ENCODE data around the gene ERRFI1. TPM values are rescaled to one million over a fixed set of nuclear protein-coding genes. Genes with fewer than 3 reads are reported as not detected.
"Not testable (repeated sequence)": the region's sequence is repeated elsewhere in the genome, so short reads cannot be mapped to it uniquely, and the experiment has no call there.

The ERRFI1 gene, protein sequence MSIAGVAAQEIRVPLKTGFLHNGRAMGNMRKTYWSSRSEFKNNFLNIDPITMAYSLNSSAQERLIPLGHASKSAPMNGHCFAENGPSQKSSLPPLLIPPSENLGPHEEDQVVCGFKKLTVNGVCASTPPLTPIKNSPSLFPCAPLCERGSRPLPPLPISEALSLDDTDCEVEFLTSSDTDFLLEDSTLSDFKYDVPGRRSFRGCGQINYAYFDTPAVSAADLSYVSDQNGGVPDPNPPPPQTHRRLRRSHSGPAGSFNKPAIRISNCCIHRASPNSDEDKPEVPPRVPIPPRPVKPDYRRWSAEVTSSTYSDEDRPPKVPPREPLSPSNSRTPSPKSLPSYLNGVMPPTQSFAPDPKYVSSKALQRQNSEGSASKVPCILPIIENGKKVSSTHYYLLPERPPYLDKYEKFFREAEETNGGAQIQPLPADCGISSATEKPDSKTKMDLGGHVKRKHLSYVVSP
- total RNA-seq = 1.6 and 3.2 TPM in 2 replicates

DNA sequence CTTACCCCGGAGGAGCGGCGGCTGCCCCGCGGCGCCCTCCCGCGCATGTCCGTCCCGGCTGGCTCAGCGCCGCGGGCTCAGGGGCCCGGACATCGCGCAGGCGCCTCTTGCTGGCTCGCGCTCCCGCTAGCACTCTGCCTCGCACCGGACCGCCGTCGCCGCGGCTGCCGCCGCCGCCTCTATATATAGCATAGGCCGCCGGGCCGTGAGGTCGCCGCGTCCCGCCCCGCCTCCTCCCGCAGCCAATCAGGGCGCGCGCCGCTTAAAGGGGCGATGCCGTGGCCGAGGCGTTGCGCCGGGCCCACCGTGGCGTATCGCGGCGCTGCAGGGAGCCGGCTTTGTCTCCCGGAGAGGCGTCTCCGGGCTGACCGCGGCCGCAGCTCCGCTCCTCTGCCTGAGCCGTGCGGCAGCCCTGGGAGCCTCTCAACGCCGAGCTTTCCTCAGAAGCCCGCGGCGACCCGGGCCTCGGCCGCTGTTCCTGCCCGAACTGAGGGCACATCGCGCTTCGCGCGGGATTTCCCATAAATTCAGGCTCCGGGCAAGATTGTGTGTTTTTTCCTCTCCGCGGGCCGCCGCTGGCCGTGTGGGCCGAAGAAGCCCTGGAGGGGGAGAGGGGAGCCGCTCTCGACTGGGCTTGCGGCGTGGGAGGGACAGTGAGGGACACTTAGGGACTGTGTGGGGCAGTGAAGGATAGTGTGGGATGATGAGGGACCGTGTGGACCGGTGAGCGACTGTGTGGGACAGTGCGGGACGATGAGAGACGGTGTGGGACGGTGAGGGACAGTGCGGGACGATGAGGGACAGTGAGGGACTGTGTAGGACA is at the start of gene ERRFI1:
TSS of gene ERRFI1 (minus strand) at position 157 of the 823 bp plus-strand sequence. CDS start 10,690 bp downstream, outside the sequence.
- H3K4me1 Mint-ChIP-seq (ENCODE audit: low read depth) = peaks cover 12% of the 10 kb centered on the region
- H3K9me3 Mint-ChIP-seq = no peaks in the 10 kb centered on the region
- peaks cover 5% of the 10 kb centered on the region for H3K36me3 Mint-ChIP-seq (ENCODE audit: low read depth)
- peaks cover 52% of the 10 kb centered on the region for H3K27me3 Mint-ChIP-seq (ENCODE audit: insufficient read depth)
- H3K4me3 Mint-ChIP-seq = peak within 1 kb of the TSS; percentile 84
- H3K27ac Mint-ChIP-seq = peak within 1 kb of the TSS; percentile 32
- intact Hi-C loops (cut with micrococcal nuclease) = loop anchor here (1.0 kb wide), 3 partner anchors 71 to 291 kb away; no protein-coding TSS in a partner anchor
- peak; percentile 83 for DNase-seq (ENCODE audit: low spot score)

- Mint-ChIP-seq H3K9me3 (no peaks in the 10 kb centered on the region), H3K4me3 (no peak overlapping the region), H3K27me3 (ENCODE audit: insufficient read depth) (peaks cover 18% of the 10 kb centered on the region), H3K27ac (no peak overlapping the region), H3K36me3 (ENCODE audit: low read depth) (no peaks in the 10 kb centered on the region), H3K4me1 (ENCODE audit: low read depth) (no peaks in the 10 kb centered on the region)
- intact Hi-C loops (cut with micrococcal nuclease) = no loop called here
- no peak for DNase-seq (ENCODE audit: low spot score)
Observed at GRCh38 chr1:8075511-8076051, 49.5 kb upstream of the ERRFI1 start.

- Mint-ChIP-seq H3K4me3 (no peak overlapping the region), H3K27me3 (ENCODE audit: insufficient read depth) (peaks cover 13% of the 10 kb centered on the region), H3K36me3 (ENCODE audit: low read depth) (no peaks in the 10 kb centered on the region), H3K9me3 (no peaks in the 10 kb centered on the region), H3K4me1 (ENCODE audit: low read depth) (no peaks in the 10 kb centered on the region), H3K27ac (no peak overlapping the region)
- no peak for DNase-seq (ENCODE audit: low spot score)
- intact Hi-C loops (cut with micrococcal nuclease) = no loop called here
Observed at GRCh38 chr1:8073112-8073855, 47.2 kb upstream of the ERRFI1 start.

- H3K27me3 Mint-ChIP-seq (ENCODE audit: insufficient read depth) = peaks cover 15% of the 10 kb centered on the region
- no peak for DNase-seq (ENCODE audit: low spot score)
- H3K4me3 Mint-ChIP-seq = no peak overlapping the region
- intact Hi-C loops (cut with micrococcal nuclease) = no loop called here
- H3K36me3 Mint-ChIP-seq (ENCODE audit: low read depth) = no peaks in the 10 kb centered on the region
- H3K27ac Mint-ChIP-seq = no peak overlapping the region
- H3K4me1 Mint-ChIP-seq (ENCODE audit: low read depth) = no peaks in the 10 kb centered on the region
- no peaks in the 10 kb centered on the region for H3K9me3 Mint-ChIP-seq
Observed at GRCh38 chr1:8070381-8070811, 44.3 kb upstream of the ERRFI1 start.

DNA sequence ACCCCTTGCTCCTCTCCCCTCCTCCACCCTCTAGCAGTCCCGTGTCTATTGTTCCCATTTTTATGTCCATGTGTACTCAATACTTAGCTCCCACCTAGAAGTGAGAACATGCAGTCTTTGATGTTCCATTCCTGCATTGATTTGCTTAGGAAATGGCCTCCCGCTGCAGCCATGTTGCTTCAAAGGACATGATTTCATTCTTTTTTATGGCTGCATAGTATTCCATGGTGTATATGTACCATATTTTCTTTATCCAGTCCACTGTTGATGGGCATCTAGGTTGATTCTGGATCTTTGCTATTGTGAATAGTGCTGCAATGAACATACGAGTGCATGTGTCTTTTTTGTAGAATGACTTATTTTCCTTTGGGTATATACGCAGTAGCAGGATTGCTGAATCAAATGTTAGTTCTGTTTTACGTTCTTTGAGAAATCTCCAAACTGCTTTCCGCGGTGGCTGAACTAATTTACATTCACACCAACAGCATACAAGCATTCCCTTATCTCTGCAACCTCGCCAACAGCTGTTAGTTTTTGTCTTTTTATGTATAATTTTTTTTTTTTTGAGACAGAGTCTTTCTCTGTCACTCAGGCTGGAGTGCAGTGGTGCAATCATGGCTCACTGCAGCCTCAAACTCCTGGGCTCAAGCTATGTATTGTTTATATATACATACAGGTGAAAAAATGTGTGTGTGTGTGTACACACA is 43.7 kb upstream of the ERRFI1 start:
- H3K27me3 Mint-ChIP-seq (ENCODE audit: insufficient read depth) = peaks cover 17% of the 10 kb centered on the region
- H3K36me3 Mint-ChIP-seq (ENCODE audit: low read depth); H3K4me1 Mint-ChIP-seq (ENCODE audit: low read depth); H3K4me3 Mint-ChIP-seq; intact Hi-C loops (cut with micrococcal nuclease); DNase-seq (ENCODE audit: low spot score); H3K9me3 Mint-ChIP-seq; H3K27ac Mint-ChIP-seq: not testable (repeated sequence)

DNA sequence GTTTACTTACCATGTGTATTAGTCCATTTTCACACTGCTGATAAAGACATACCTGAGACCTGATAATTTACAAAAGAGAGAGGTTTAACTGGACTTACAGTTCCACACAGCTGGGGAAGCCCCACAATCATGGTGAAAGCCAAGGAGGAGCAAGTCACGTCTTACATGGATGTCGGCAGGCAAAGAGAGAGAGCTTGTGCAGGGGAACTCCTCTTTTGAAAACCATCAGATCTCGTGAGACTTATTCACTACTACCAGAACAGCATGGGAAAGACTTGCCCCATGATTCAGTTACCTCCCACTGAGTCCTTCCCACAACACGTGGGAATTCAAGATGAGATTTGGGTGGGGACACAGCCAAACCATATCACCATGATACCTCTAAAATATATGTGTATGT is 39.3 kb upstream of the ERRFI1 start:
- H3K9me3 Mint-ChIP-seq = no peaks in the 10 kb centered on the region
- no peak overlapping the region for H3K4me3 Mint-ChIP-seq
- H3K36me3 Mint-ChIP-seq (ENCODE audit: low read depth) = no peaks in the 10 kb centered on the region
- DNase-seq (ENCODE audit: low spot score) = no peak
- H3K27me3 Mint-ChIP-seq (ENCODE audit: insufficient read depth) = peaks cover 16% of the 10 kb centered on the region
- no peaks in the 10 kb centered on the region for H3K4me1 Mint-ChIP-seq (ENCODE audit: low read depth)
- no peak overlapping the region for H3K27ac Mint-ChIP-seq
- intact Hi-C loops (cut with micrococcal nuclease) = no loop called here

DNA sequence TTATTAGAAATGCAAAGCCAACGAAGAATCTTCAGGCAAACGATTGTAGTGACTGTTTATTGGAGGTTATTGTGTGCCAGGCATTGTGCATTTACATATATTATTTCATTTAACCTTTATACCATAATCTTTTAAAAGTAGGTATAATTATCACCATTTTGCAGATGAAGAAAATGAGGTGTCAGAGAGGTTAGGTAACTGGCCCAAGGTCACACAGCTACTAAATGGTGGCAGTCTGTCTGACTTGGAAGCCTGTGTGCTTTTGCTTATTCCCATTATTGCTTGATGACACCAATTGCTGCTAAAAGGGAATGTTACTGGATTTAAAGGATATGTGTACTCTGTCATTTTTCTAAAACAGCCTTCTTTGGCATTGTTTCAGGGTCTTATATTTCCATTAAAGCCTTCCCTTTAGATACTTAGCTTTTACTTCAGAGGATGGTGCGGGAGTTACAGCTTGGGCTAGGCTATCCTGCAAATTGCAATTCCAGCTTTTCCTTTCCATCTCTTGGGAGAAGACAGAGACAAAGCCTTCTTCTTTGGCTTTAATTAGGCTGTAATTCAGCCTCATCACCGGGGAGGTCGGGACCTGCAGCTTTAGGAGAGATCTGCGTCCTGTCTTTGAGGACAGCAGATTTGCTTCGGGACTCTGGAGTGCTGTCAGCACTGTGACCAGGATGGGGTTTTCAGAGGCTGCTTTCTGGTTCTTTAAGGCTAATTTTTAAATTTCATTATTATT is 37.4 kb upstream of the ERRFI1 start:
- H3K4me3 Mint-ChIP-seq = no peak overlapping the region
- DNase-seq (ENCODE audit: low spot score) = no peak
- peaks cover 19% of the 10 kb centered on the region for H3K27me3 Mint-ChIP-seq (ENCODE audit: insufficient read depth)
- H3K36me3 Mint-ChIP-seq (ENCODE audit: low read depth) = no peaks in the 10 kb centered on the region
- no peak overlapping the region for H3K27ac Mint-ChIP-seq
- no peaks in the 10 kb centered on the region for H3K4me1 Mint-ChIP-seq (ENCODE audit: low read depth)
- no peaks in the 10 kb centered on the region for H3K9me3 Mint-ChIP-seq
- intact Hi-C loops (cut with micrococcal nuclease) = no loop called here

DNA sequence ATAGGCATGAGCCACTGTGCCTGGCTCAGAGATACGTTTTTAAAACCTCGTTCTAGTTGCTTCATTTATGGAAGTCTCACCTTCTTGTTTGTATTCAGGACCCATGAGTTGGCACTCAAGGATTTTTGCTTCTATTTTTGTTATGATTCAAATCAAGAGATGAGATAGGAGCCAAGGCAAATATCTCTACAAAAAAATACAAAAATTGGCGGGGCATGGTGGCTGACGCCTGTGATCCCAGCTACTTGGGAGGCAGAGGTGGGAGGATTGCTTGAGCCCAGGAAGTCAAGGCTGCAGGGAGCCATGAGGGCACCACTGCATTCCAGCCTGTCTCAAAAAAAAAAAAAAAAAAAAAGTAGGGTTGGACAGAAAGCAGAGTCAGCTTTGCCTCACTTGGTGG is 36.8 kb upstream of the ERRFI1 start:
- H3K9me3 Mint-ChIP-seq = no peaks in the 10 kb centered on the region
- no peak overlapping the region for H3K27ac Mint-ChIP-seq
- H3K36me3 Mint-ChIP-seq (ENCODE audit: low read depth) = no peaks in the 10 kb centered on the region
- DNase-seq (ENCODE audit: low spot score) = no peak
- peaks cover 21% of the 10 kb centered on the region for H3K27me3 Mint-ChIP-seq (ENCODE audit: insufficient read depth)
- intact Hi-C loops (cut with micrococcal nuclease) = no loop called here
- H3K4me1 Mint-ChIP-seq (ENCODE audit: low read depth) = no peaks in the 10 kb centered on the region
- H3K4me3 Mint-ChIP-seq = no peak overlapping the region

DNA sequence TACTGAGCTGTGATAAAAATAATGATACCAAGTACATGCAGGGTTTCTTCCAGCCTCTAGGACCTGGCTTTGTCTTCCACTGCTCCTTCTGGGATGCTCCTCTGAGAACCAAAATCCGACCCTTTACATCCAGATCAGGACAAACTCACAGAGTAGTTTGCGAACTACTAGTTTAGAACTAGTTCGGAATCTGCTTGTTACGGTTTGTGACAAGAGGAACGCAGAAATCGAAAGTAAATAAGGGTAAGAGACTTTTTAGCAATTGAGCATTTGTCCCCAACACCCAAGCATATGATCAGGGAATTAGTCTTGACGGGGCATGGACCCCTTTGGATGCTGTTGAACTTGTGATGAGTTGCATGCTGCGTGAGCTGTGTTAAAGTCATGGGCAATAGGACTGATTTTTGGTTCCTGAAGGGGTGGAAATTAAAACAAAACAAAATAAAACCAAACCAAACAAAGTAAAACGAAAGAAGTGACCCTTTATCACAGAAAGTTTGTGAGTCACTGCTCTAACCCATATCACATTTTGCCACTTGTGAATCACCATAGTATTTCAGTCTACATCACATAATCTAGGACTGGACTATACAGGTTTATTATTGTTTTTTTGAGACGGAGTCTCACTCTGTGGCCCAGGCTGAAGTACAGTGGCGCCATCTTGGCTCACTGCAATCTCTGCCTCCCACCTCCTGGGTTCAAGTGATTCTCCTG is 35.7 kb upstream of the ERRFI1 start:
- DNase-seq (ENCODE audit: low spot score) = no peak
- no peak overlapping the region for H3K27ac Mint-ChIP-seq
- no peaks in the 10 kb centered on the region for H3K9me3 Mint-ChIP-seq
- no peak overlapping the region for H3K4me3 Mint-ChIP-seq
- H3K27me3 Mint-ChIP-seq (ENCODE audit: insufficient read depth) = peaks cover 19% of the 10 kb centered on the region
- no peaks in the 10 kb centered on the region for H3K4me1 Mint-ChIP-seq (ENCODE audit: low read depth)
- no peaks in the 10 kb centered on the region for H3K36me3 Mint-ChIP-seq (ENCODE audit: low read depth)
- intact Hi-C loops (cut with micrococcal nuclease) = no loop called here

- no peak overlapping the region for H3K4me3 Mint-ChIP-seq
- DNase-seq (ENCODE audit: low spot score) = no peak
- H3K27ac Mint-ChIP-seq = no peak overlapping the region
- H3K36me3 Mint-ChIP-seq (ENCODE audit: low read depth) = no peaks in the 10 kb centered on the region
- H3K4me1 Mint-ChIP-seq (ENCODE audit: low read depth) = no peaks in the 10 kb centered on the region
- H3K27me3 Mint-ChIP-seq (ENCODE audit: insufficient read depth) = peaks cover 18% of the 10 kb centered on the region
- intact Hi-C loops (cut with micrococcal nuclease) = no loop called here
- H3K9me3 Mint-ChIP-seq = no peaks in the 10 kb centered on the region
Observed at GRCh38 chr1:8061210-8061609, 35.1 kb upstream of the ERRFI1 start.

DNA sequence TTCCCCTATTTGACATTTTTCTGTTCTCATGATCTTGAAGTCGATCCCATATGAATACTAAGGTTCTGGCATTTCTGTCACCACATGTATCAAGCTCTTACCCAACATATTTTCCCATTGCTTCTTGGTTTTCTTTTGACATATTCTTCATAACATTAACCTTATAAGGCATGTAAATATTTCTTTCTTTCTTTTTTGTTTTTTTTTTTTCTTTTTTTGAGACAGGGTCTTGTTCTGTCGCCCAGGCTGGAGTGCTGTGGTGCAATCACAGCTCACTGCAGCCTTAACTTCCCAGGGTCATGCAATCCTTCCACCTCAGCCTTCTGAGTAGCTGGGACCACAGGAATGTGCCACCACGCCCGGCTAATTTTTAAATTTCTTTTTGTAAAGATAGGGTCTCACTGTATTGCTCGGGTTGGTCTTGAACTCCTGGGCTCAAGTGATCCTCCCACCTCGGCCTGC is 33.1 kb upstream of the ERRFI1 start:
- peaks cover 8% of the 10 kb centered on the region for H3K27me3 Mint-ChIP-seq (ENCODE audit: insufficient read depth)
- H3K4me1 Mint-ChIP-seq (ENCODE audit: low read depth) = no peaks in the 10 kb centered on the region
- H3K9me3 Mint-ChIP-seq = no peaks in the 10 kb centered on the region
- H3K4me3 Mint-ChIP-seq = no peak overlapping the region
- no peaks in the 10 kb centered on the region for H3K36me3 Mint-ChIP-seq (ENCODE audit: low read depth)
- no peak for DNase-seq (ENCODE audit: low spot score)
- H3K27ac Mint-ChIP-seq = no peak overlapping the region
- intact Hi-C loops (cut with micrococcal nuclease) = no loop called here

Data from activated T-helper 1 cell treated with anti-CD3 and anti-CD28 coated beads, Interleukin-12 subunit alpha, Interleukin-12 subunit beta, Interleukin-2, Interleukin-4 antibody, amounts not matched to agents 30 ng/mL and 10 ng/mL and 1 ng/mL, durations not matched to agents 14 hours and 24 hours and 36 hours (primary cell).